GM12878 (cell line): Measurements from ENCODE around the gene IL34.

Experiments
- CEBPB ChIP-seq, 2 experiments: fragments of 150-350 bp in 1 of 2; IDR thresholded peaks; 2 replicates each; pipeline ENCODE4 v1.6.1; 2012 to 2014; ENCODE audit warnings: low read depth in 2 of 2, low read length in 2 of 2, borderline replicate concordance in 1 of 2, inconsistent platforms in 1 of 2
- FOXM1 ChIP-seq: IDR thresholded peaks from 2 replicates; pipeline ENCODE4 v1.6.1; 2012; ENCODE audit warnings: low read depth, mild to moderate bottlenecking, inconsistent platforms, low read length, moderate library complexity
- GABPA ChIP-seq: IDR thresholded peaks from 2 replicates; pipeline ENCODE4 v1.6.1; 2014; ENCODE audit warnings: antibody characterized with exemption, low read depth, mild to moderate bottlenecking, inconsistent platforms
- JUNB ChIP-seq: IDR thresholded peaks from 2 replicates; pipeline ENCODE4 v1.6.1; 2016; ENCODE audit warnings: antibody characterized with exemption, mild to moderate bottlenecking
- KAT2A ChIP-seq: conservative IDR thresholded peaks from 2 replicates; pipeline ENCODE4 v1.6.1; 2011; ENCODE audit warnings: low read depth, low read length; ENCODE audit not compliant: control insufficient read depth
- POLR2A ChIP-seq: IDR thresholded peaks from 2 replicates; pipeline ENCODE4 v1.6.1; 2011; ENCODE audit warnings: low read depth, mild to moderate bottlenecking, low read length
- TAF1 ChIP-seq: IDR thresholded peaks from 2 replicates; pipeline ENCODE4 v1.6.1; 2011; ENCODE audit warnings: mild to moderate bottlenecking, low read depth, low read length, borderline replicate concordance
- ZNF687 ChIP-seq: fragments of 450-650 bp; IDR thresholded peaks from 2 replicates; pipeline ENCODE4 v1.6.1; 2017; ENCODE audit warnings: mild to moderate bottlenecking, moderate library complexity
- TF ChIP-seq, protein P1 (sequence below): fragments of 450-650 bp; IDR thresholded peaks from 2 replicates; pipeline ENCODE4 v1.6.1; 2018; ENCODE audit warnings: mild to moderate bottlenecking, low read depth, moderate library complexity; ENCODE audit not compliant: partially characterized antibody

GRCh38 chr16:70642633-70643032 lies 3.7 kb upstream of the IL34 start:
- TF ChIP-seq ZNF687 (no peak), FOXM1 (no peak), JUNB (no peak), GABPA (no peak), POLR2A (no peak), KAT2A (no peak), CEBPB (IDR thresholded peaks at IDR 0.05; ENCODE audit: borderline replicate concordance in 1 of 2, low read depth in 2 of 2, low read length in 2 of 2) (no peak), TAF1 (no peak)
- TF ChIP-seq, protein P1, sequence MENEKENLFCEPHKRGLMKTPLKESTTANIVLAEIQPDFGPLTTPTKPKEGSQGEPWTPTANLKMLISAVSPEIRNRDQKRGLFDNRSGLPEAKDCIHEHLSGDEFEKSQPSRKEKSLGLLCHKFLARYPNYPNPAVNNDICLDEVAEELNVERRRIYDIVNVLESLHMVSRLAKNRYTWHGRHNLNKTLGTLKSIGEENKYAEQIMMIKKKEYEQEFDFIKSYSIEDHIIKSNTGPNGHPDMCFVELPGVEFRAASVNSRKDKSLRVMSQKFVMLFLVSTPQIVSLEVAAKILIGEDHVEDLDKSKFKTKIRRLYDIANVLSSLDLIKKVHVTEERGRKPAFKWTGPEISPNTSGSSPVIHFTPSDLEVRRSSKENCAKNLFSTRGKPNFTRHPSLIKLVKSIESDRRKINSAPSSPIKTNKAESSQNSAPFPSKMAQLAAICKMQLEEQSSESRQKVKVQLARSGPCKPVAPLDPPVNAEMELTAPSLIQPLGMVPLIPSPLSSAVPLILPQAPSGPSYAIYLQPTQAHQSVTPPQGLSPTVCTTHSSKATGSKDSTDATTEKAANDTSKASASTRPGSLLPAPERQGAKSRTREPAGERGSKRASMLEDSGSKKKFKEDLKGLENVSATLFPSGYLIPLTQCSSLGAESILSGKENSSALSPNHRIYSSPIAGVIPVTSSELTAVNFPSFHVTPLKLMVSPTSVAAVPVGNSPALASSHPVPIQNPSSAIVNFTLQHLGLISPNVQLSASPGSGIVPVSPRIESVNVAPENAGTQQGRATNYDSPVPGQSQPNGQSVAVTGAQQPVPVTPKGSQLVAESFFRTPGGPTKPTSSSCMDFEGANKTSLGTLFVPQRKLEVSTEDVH: no peak
